ENCODE results near the gene WASHC2A. TPM values are rescaled to one million over a fixed set of nuclear protein-coding genes. Genes with fewer than 3 reads are reported as not detected.
"Not testable (repeated sequence)": the region's sequence is repeated elsewhere in the genome, so short reads cannot be mapped to it uniquely, and the experiment has no call there.

WASHC2A gene
- polyA plus RNA-seq, 1 of the 3 experiments (the other 2 are of a cell fraction), result 16.9 TPM

DNA sequence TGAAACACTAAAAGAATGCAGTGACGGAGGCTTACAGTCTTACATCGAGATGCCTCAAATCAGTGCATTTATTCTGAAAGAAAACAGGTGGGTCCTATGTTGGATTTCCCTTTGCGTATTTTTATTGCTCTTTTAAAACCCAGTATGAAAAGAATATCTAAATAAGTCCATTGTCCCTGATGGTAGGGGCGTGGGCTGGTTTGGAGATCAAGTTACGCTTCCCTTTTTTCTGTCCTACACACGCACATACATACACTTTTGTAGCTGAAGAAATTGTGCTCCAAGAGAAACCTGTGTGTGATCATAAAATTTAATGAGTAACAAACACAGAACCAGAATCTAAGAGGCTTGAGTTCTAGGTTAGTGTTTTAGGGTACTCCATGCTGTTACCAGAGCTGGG is 64.6 kb downstream of the WASHC2A start:
- DNase-seq; H3K9me2 ChIP-seq; H4K20me1 ChIP-seq (ENCODE audit: insufficient read depth); H3K4me2 ChIP-seq; H3K4me3 ChIP-seq (ENCODE audit: low read depth in 2 of 2, low read length in 1 of 2); H2AFZ ChIP-seq (ENCODE audit: low read depth); H3K27me3 ChIP-seq (ENCODE audit: insufficient read depth); H3K36me3 ChIP-seq (replicated peaks in 1 of 2; ENCODE audit: control insufficient read depth in 1 of 2, insufficient read depth in 2 of 2, low read length in 1 of 2); CTCF ChIA-PET; H3K4me1 ChIP-seq (ENCODE audit: control insufficient read depth in 1 of 2, insufficient read depth in 2 of 2, low read depth in 1 of 2, low read length in 1 of 2); H3K9me3 ChIP-seq; H3K27ac ChIP-seq (ENCODE audit: low read depth in 2 of 2, low read length in 1 of 2); H3F3A ChIP-seq (replicated peaks; ENCODE audit: insufficient read depth); POLR2A ChIA-PET; H3K79me2 ChIP-seq (ENCODE audit: insufficient read depth); H3K9ac ChIP-seq: not testable (repeated sequence)
- 97% methylated on average over 6 of the region's 6 CpGs for WGBS (ENCODE audit: low lambda C conversion rate)

DNA sequence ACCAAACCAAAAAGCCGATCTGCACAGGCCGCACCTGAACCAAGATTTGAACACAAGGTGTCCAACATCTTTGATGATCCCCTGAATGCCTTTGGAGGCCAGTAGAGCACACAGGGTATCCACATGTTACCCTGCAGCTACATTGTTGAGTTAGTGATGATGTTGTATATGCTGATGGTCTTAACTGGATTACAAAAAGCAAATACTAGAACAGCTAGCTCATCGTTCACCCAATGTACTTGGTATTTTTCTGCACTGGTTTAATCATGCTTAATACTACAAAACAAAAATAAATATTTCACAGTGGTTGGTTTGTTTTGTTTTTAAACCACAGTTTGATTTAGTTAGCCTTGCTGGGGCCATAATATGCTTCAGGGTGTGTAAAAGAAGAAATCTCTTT is 65.1 kb downstream of the WASHC2A start:
- H3K27ac ChIP-seq (ENCODE audit: low read depth in 2 of 2, low read length in 1 of 2); H3K9ac ChIP-seq; CTCF ChIA-PET; H2AFZ ChIP-seq (ENCODE audit: low read depth); POLR2A ChIA-PET; H3K9me2 ChIP-seq; H3K27me3 ChIP-seq (ENCODE audit: insufficient read depth); H3K4me3 ChIP-seq (ENCODE audit: low read depth in 2 of 2, low read length in 1 of 2); H3K36me3 ChIP-seq (replicated peaks in 1 of 2; ENCODE audit: control insufficient read depth in 1 of 2, insufficient read depth in 2 of 2, low read length in 1 of 2); DNase-seq; H3K9me3 ChIP-seq; H3K4me2 ChIP-seq; H3K4me1 ChIP-seq (ENCODE audit: control insufficient read depth in 1 of 2, insufficient read depth in 2 of 2, low read depth in 1 of 2, low read length in 1 of 2); H3K79me2 ChIP-seq (ENCODE audit: insufficient read depth); H3F3A ChIP-seq (replicated peaks; ENCODE audit: insufficient read depth); H4K20me1 ChIP-seq (ENCODE audit: insufficient read depth): not testable (repeated sequence)
- 95% methylated on average over 3 of the region's 3 CpGs for WGBS (ENCODE audit: low lambda C conversion rate)

DNA sequence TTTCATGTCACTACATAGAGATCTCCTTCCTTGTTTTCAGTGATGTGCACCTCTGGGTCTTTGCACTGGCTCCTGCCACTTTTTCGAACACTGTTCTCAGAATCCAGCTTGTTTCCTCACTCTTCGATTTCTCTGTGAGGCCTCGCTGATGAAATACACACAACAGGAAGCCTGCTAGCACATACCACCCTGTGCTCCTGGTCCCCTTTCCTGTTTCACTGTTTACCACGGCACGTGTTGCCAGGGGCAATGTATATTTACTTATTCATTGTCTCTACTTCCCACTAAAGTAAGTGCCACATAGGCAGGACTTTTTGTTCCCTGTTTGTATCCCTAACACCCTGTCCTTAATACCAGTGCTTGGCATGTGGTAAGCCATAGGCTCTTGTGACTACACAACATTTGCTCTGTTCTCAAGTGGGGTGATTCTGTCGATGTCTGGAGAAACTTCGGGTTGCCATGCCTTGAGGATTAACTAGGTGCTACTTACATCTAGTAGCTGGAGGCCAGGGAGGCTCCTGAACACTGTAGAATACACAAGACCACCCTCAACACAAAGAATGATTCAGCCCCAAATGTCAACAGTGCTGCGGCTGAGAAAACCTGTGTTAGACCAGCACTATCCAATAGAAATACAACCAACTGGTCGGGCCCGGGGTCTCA is 75.9 kb downstream of the WASHC2A start:
- H3K4me2 ChIP-seq; H3K9me3 ChIP-seq; CTCF ChIA-PET; H3K9ac ChIP-seq; H3K9me2 ChIP-seq; H3K27me3 ChIP-seq (ENCODE audit: insufficient read depth); H2AFZ ChIP-seq (ENCODE audit: low read depth); H3K27ac ChIP-seq (ENCODE audit: low read depth in 2 of 2, low read length in 1 of 2); H3K4me3 ChIP-seq (ENCODE audit: low read depth in 2 of 2, low read length in 1 of 2); H3F3A ChIP-seq (replicated peaks; ENCODE audit: insufficient read depth); H4K20me1 ChIP-seq (ENCODE audit: insufficient read depth); DNase-seq; H3K4me1 ChIP-seq (ENCODE audit: control insufficient read depth in 1 of 2, insufficient read depth in 2 of 2, low read depth in 1 of 2, low read length in 1 of 2); H3K79me2 ChIP-seq (ENCODE audit: insufficient read depth); POLR2A ChIA-PET; H3K36me3 ChIP-seq (replicated peaks in 1 of 2; ENCODE audit: control insufficient read depth in 1 of 2, insufficient read depth in 2 of 2, low read length in 1 of 2): not testable (repeated sequence)
- WGBS (ENCODE audit: low lambda C conversion rate), result 30% methylated on average over 8 of the region's 10 CpGs

DNA sequence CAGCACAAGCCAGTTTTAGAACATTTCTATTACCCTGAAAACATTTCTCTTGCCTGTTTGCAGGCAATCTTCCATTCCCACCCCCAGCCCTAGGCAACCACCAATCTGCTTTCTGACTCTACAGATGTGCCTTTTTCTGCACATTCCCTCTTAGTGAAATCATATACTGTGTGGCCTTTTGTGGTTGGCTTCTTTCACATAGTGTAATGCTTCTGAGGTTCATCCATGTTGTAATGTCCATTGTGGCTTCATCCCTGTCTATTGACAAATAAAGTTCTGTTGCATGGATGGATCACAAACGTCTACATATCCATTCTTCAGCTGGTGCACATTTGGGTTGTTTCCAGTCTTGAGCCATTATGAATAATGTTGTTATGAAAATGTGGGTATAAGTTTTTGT is 77.8 kb downstream of the WASHC2A start:
- DNase-seq; POLR2A ChIA-PET; H4K20me1 ChIP-seq (ENCODE audit: insufficient read depth): not testable (repeated sequence)

More for the DNA sequence above, 77.8 kb downstream of the WASHC2A start:
- H3K27ac ChIP-seq (ENCODE audit: low read depth in 2 of 2, low read length in 1 of 2); H3K9ac ChIP-seq; H2AFZ ChIP-seq (ENCODE audit: low read depth); H3K79me2 ChIP-seq (ENCODE audit: insufficient read depth); H3K9me2 ChIP-seq; H3K4me3 ChIP-seq (ENCODE audit: low read depth in 2 of 2, low read length in 1 of 2); H3K36me3 ChIP-seq (replicated peaks in 1 of 2; ENCODE audit: control insufficient read depth in 1 of 2, insufficient read depth in 2 of 2, low read length in 1 of 2); H3K4me2 ChIP-seq; H3K27me3 ChIP-seq (ENCODE audit: insufficient read depth); H3K9me3 ChIP-seq; H3K4me1 ChIP-seq (ENCODE audit: control insufficient read depth in 1 of 2, insufficient read depth in 2 of 2, low read depth in 1 of 2, low read length in 1 of 2); H3F3A ChIP-seq (replicated peaks; ENCODE audit: insufficient read depth); CTCF ChIA-PET: not testable (repeated sequence)
- 0% methylated on average over 1 of the region's 1 CpG for WGBS (ENCODE audit: low lambda C conversion rate)

Measured in SK-N-SH (cell line).